ENCODE measurements around the gene CALML6. TPM values are rescaled to one million over a fixed set of nuclear protein-coding genes. Genes with fewer than 3 reads are reported as not detected.
"Not testable (repeated sequence)": the region's sequence is repeated elsewhere in the genome, so short reads cannot be mapped to it uniquely, and the experiment has no call there.

CALML6 gene
- total RNA-seq, 2 experiments from 2014 or later = 0.82 TPM; not detected in 1

DNA sequence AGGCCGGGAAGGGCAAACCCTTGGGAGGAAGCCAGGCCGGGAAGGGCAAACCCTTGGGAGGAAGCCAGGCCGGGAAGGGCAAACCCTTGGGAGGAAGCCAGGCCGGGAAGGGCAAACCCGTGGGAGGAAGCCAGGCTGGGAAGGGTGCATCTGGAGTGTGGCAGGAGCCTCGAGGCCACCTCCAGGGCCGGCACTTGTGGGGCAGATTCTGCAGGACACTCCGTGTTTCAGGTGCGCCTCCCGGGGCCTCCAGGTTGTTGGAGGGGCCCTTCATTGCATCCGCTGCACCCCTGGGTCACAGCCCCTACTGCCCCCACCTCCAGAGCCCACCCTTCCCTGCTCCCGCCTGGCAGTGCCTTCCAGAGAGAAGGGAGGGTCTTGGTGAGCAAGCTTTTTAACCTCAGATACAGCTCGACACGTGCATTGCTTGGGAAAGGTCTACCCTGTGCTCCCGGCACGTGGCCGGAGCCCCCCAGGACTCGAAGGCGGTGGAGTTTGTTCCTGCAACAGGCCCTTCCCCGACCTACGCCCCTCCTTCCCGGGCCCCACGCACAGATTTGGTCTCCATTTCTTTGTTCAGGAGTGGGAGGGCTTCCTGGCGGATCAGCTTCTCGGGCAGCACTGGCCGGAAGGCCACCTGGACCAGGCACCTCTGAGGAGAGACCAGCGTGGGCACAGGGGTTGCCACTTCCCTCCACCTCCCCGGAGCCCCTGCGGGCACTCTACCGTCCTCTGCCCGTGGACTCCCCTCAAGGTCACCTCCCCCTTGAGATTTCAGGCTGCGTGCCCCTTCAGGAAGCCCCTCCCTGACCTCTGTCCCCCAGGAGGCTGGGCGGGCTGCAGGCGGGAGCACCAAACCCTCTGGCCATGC is 13.4 kb downstream of the CALML6 start:
- DNase-seq (no peak), ATAC-seq (ENCODE audit: low read depth) (no peak)
- H3K4me1 Mint-ChIP-seq = no peaks in the 10 kb centered on the region
- no peak overlapping the region for H3K4me3 Mint-ChIP-seq
- H3K9me3 Mint-ChIP-seq = peaks cover under 1% of the 10 kb centered on the region
- H3K27ac Mint-ChIP-seq = no peak overlapping the region
- no peaks in the 10 kb centered on the region for H3K27me3 Mint-ChIP-seq
- no peaks in the 10 kb centered on the region for H3K36me3 Mint-ChIP-seq
- POLR2A ChIA-PET = interaction anchor here (0.6 kb wide), 1 partner anchor 66 kb away, joined by 3 read pairs; no protein-coding TSS in a partner anchor

DNA sequence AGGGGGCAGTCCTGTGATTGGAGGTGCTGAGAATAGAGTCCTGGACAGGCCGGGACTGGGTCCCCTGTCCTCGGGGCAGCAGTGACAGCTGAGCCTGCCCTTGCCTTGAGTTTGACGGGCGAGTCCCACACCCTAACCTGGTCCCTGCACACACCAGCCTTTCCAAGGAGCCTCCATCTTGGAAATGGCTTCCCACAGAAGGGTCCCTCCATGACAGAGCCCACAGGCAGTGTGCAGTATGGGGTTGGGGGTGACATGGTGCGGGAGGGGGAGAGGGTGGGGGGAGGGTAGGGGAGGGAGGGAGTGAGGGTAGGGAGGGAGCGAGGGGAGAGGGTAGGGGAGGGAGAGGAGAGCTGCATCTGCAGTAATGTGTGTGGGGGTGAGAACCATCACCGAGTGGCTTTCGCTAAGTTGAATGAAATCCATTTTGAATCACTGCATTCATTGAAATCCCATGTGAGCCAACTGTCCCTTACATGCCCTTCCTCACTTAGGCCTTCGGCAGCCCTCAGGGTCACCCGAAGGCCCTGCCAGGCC is 14.1 kb downstream of the CALML6 start:
- ATAC-seq (ENCODE audit: low read depth) (no peak), DNase-seq (no peak)
- H3K27me3 Mint-ChIP-seq = no peaks in the 10 kb centered on the region
- H3K9me3 Mint-ChIP-seq = peaks cover 6% of the 10 kb centered on the region
- H3K36me3 Mint-ChIP-seq = no peaks in the 10 kb centered on the region
- H3K4me3 Mint-ChIP-seq = no peak overlapping the region
- H3K27ac Mint-ChIP-seq = no peak overlapping the region
- POLR2A ChIA-PET = no interaction called here
- H3K4me1 Mint-ChIP-seq = no peaks in the 10 kb centered on the region

DNA sequence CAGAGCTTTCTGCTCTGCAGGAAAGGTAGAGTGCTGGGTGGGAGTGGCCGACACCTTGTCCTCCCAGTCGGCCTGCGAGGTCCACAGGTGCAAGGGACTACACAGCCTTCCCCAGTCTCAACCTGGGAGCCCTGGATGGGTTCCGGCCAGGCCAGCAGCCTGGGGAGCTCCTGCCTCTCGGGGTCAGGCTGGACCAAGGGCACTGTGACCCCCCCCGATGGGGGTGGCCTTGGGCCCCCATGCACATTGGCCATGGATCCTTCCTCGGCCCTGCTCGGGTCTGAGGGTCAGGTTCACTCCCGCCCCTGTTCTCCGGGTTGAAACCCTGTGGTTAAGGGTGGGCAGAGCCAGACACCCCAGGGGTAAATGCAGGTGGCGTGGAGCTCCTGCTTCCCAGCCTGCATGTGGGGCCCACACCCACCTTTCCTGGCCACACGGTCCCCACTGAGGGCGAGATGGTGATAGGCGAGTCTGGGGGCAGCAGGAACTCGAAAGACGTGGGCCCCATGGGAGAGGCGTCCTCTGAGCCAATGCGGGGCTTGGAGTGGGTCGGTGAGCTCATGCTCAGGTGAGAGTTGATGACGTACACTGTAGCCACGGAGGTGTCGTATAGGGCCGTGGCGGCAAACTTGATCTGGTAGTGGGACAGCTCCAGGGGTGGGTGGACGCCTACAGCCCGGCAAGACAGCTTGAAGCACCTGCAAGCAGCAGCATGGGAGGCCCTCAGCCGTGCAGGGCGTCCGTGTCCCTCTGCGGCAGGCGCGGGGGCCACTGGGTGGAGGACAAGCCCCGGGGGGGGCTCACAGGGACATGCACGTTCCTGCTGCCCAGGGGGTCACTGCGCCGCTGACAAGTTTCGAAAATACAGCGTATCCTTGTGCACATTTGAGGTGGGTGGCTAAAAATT is 14.8 kb downstream of the CALML6 start:
- Mint-ChIP-seq H3K4me1 (no peaks in the 10 kb centered on the region), H3K9me3 (peaks cover 11% of the 10 kb centered on the region), H3K36me3 (no peaks in the 10 kb centered on the region), H3K27me3 (no peaks in the 10 kb centered on the region), H3K4me3 (no peak overlapping the region), H3K27ac (no peak overlapping the region)
- DNase-seq (no peak), ATAC-seq (ENCODE audit: low read depth) (no peak)
- POLR2A ChIA-PET = no interaction called here

DNA sequence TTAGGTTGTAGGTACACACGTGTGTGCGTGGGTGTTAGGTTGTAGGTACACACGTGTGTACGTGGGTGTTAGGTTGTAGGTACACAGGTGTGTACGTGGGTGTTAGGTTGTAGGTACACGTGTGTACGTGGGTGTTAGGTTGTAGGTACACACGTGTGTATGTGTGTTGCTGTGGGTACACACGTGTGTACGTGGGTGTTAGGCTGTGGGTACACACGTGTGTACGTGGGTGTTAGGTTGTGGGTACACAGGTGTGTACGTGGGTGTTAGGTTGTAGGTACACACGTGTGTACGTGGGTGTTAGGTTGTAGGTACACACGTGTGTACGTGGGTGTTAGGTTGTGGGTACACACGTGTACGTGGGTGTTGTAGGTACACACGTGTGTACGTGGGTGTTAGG is 19.8 kb downstream of the CALML6 start:
- POLR2A ChIA-PET; H3K27ac Mint-ChIP-seq; H3K27me3 Mint-ChIP-seq; H3K36me3 Mint-ChIP-seq; H3K4me1 Mint-ChIP-seq; H3K4me3 Mint-ChIP-seq; DNase-seq; ATAC-seq (ENCODE audit: low read depth): not testable (repeated sequence)
- peaks cover 17% of the 10 kb centered on the region for H3K9me3 Mint-ChIP-seq

DNA sequence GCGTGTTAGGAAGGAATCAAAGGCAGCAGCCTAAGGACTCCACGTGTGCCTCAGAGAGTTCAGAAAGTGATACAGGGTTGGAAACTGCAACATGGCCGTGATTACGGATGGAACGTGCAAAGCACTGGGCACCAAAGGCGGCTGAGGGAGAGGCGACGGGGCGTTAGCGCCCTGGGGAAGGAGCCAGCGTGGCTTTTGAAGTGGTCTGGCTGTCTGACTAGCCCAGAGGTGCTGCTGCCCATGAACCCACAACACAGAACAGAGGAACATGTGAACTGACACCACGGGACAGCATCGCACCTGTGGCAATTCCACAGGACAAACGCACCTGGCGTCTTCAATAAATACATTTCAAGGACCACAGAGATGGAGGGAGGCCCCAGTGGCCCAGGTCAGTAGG is 22.0 kb downstream of the CALML6 start:
- Mint-ChIP-seq H3K27me3 (no peaks in the 10 kb centered on the region), H3K9me3 (peaks cover 17% of the 10 kb centered on the region), H3K4me1 (no peaks in the 10 kb centered on the region), H3K27ac (no peak overlapping the region), H3K36me3 (no peaks in the 10 kb centered on the region), H3K4me3 (no peak overlapping the region)
- POLR2A ChIA-PET = no interaction called here
- ATAC-seq (ENCODE audit: low read depth) = no peak
- DNase-seq = no peak

DNA sequence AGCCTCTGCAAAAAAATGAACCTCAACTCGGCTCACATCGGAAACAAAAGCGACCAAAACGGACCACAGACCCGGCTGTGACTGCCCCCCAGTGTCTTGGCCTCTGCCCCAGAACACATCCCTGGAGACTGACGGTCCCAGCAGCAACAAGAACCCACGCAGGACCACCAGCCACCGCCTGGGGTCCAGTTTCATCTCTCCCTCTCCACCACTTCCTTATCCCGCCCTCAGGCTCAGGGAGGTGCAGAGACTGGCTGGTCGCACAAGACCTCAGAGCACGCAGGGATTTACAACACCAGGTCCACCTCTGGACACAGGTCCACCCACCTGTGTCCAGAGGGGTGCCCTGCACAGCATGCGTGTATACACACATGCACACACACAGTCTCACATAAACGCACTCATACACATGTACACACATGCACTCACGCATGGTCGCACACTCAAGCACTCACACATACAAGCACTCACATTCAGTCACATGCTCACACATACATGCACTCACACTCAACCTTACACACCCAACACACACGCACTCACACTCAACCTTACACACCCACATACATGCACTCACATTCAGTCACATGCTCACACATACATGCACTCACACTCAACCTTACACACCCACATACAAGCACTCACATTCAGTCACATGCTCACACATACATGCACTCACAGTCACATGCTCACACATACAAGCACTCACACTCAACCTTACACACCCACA is 22.7 kb downstream of the CALML6 start:
- peaks cover 17% of the 10 kb centered on the region for H3K9me3 Mint-ChIP-seq

DNA sequence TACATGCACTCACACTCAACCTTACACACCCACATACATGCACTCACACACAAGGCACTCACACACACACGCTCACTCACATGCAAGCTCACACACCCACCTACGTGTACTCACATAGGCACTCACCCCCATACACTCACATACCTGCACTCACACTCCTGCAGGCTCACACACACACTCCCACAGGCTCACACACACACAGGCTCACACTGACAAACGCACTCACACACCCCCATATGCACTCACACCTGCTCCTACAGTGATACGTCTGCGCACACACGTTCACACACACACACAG is 23.2 kb downstream of the CALML6 start:
- H3K4me3 Mint-ChIP-seq = no peak overlapping the region
- H3K27me3 Mint-ChIP-seq = no peaks in the 10 kb centered on the region
- H3K27ac Mint-ChIP-seq = no peak overlapping the region
- ATAC-seq (ENCODE audit: low read depth) (no peak), DNase-seq (no peak)
- no peaks in the 10 kb centered on the region for H3K36me3 Mint-ChIP-seq
- H3K9me3 Mint-ChIP-seq = peaks cover 17% of the 10 kb centered on the region
- POLR2A ChIA-PET = no interaction called here
- H3K4me1 Mint-ChIP-seq = no peaks in the 10 kb centered on the region

More for the DNA sequence above, 22.7 kb downstream of the CALML6 start:
- H3K4me3 Mint-ChIP-seq = no peak overlapping the region
- no peaks in the 10 kb centered on the region for H3K4me1 Mint-ChIP-seq
- no peak overlapping the region for H3K27ac Mint-ChIP-seq
- DNase-seq = no peak
- ATAC-seq (ENCODE audit: low read depth) = no peak
- no peaks in the 10 kb centered on the region for H3K36me3 Mint-ChIP-seq
- no peaks in the 10 kb centered on the region for H3K27me3 Mint-ChIP-seq
- POLR2A ChIA-PET = no interaction called here

DNA sequence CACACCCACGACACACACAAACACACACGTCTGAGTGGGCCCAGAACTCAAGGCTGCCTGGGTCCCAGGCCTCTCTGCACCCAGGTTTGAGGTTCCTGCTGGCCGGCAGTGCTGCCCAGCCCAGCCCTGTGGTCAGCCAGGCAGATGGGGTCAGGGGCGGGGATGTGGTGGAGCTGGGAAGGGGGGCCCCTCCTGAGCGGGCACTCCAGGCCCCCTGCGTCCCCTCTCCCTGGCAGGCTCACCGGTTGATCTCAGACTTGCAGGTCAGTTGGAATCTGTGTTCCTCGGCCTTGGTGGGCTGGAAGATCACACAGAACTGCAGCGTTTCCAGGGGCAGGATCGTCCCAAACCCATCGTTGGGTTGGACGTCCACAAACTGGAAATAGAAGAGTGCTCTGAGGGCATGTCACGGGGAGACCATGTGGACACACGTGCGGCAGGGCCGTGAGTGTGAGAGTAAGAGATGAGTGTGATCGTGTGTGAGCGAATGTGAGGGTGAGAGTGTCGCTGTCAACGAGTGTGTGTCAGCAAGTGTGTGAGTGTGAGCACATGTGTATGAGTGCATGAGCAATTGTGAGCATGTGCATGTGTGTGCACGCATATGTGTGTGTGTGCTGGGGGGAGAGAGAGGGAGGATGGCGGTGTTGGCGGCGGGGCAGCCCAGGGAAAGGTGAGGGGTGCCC is 23.7 kb downstream of the CALML6 start:
- no peaks in the 10 kb centered on the region for H3K36me3 Mint-ChIP-seq
- peaks cover under 1% of the 10 kb centered on the region for H3K4me1 Mint-ChIP-seq
- no peaks in the 10 kb centered on the region for H3K27me3 Mint-ChIP-seq
- POLR2A ChIA-PET = no interaction called here
- no peak overlapping the region for H3K27ac Mint-ChIP-seq
- DNase-seq (no peak), ATAC-seq (ENCODE audit: low read depth) (no peak)
- H3K4me3 Mint-ChIP-seq = no peak overlapping the region
- peaks cover 13% of the 10 kb centered on the region for H3K9me3 Mint-ChIP-seq

DNA sequence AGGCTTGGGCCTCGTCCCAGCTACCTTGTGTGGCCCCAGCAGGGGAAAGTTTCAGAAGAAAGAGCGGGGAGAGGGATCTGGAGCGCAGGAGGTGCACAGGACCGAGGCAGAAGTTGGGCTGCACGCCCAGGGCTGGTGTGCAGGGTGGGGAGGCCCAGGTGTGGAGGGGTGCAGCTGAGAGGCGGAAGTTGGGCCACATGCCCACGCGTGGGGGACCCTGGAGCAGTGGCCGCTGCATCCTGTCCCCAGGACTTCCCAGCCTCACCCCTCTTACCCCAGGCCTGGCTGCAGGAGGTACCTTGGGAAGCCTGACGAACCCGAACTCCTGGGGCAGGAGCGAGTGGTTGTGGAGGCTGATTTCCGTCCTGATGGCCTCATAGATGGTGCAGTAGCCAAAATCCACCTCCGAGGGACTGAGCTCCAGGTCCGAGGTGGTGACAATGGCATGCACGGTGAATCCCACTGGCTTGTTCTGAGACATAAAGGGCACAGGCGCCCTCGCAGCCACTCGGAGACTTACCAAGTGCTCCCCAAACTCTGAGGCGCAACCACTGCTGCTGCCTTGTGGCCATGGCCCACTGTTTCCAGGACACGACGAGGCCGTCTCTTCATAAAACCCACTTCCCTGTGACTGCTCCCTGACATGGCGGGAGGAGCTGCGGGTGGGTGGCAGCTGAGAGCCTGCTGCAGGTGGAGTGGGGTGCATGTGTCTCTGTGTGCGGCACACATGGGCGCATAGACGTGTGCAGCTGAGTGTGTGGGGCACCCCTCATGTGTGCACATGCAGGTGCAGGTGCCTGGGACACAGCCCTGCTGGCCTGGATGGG is 24.4 kb downstream of the CALML6 start:
- no peaks in the 10 kb centered on the region for H3K36me3 Mint-ChIP-seq
- DNase-seq (no peak), ATAC-seq (ENCODE audit: low read depth) (no peak)
- no peaks in the 10 kb centered on the region for H3K27me3 Mint-ChIP-seq
- H3K9me3 Mint-ChIP-seq = peaks cover 7% of the 10 kb centered on the region
- no peak overlapping the region for H3K4me3 Mint-ChIP-seq
- POLR2A ChIA-PET = no interaction called here
- no peak overlapping the region for H3K27ac Mint-ChIP-seq
- peaks cover 2% of the 10 kb centered on the region for H3K4me1 Mint-ChIP-seq

DNA sequence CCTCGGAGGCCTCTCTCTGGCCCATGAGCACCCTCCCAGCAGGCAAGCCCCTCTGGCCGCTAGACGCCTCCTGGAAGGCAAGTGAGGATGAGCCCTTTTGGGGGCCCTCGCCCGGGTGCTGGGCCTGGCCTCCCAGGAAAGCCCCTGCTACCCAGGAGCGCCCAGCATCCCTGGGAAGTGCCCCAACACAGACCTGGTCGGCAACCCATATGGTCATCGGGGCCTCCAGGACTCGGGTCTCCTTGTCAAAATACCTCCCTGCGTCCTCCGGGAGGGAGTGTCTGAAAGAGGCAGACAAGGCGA is 25.0 kb downstream of the CALML6 start:
- peaks cover 6% of the 10 kb centered on the region for H3K9me3 Mint-ChIP-seq
- ATAC-seq (ENCODE audit: low read depth) (no peak), DNase-seq (no peak)
- peaks cover 2% of the 10 kb centered on the region for H3K4me1 Mint-ChIP-seq
- no peaks in the 10 kb centered on the region for H3K27me3 Mint-ChIP-seq
- POLR2A ChIA-PET = no interaction called here
- H3K4me3 Mint-ChIP-seq = no peak overlapping the region
- no peaks in the 10 kb centered on the region for H3K36me3 Mint-ChIP-seq
- no peak overlapping the region for H3K27ac Mint-ChIP-seq

DNA sequence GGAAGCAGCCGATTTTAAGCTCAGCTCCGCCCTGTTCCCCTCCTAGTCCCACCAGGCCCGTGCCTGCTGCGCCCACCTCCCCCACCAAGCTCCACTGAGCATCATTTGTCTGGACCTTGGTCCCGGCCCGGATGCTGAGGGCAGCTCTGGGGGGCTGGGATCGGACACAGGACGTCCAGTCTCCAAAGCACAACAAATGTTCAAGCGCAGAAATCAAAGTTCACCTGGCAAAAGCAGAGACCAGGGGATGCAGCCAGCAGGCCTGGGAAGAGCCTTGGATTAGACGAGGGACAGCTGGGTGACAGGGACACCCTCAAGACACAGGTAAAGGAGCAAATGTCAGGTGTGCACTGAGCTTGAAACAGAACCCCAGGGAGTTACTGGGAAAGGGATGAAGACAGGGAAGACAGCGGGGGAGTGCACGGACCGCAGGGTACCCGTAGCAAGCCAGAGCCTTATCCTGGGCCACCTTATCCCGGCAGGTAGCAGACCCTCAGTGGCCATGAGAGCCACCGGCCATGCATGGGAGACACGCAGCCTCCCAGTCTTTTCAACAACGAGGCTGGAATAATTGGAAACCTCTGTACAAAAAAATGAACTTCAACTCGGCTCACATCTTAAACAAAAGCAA is 26.3 kb downstream of the CALML6 start:
- Mint-ChIP-seq H3K36me3 (no peaks in the 10 kb centered on the region), H3K27me3 (no peaks in the 10 kb centered on the region), H3K4me1 (peaks cover 2% of the 10 kb centered on the region), H3K9me3 (no peaks in the 10 kb centered on the region), H3K27ac (no peak overlapping the region), H3K4me3 (no peak overlapping the region)
- POLR2A ChIA-PET = interaction anchor here (0.5 kb wide), 1 partner anchor 276 kb away, joined by 7 read pairs; no protein-coding TSS in a partner anchor
- DNase-seq (no peak), ATAC-seq (ENCODE audit: low read depth) (no peak)

All from activated naive CD8-positive, alpha-beta T cell treated with anti-CD3 and anti-CD28 coated beads, Interleukin-2, amount 10 ng/mL, durations not matched to agents 7 days and 5 days (primary cell).